PC-3 (cell line): ENCODE measurements around the gene TCF12.

ENCODE experiments used
- EZH2 ChIP-seq: fragments of 300-600 bp; sonication (generic); IDR thresholded peaks from one replicate; pipeline ENCODE4 v1.6.1; 2017; ENCODE audit warnings: antibody characterized with exemption, mild to moderate bottlenecking, low read length; ENCODE audit not compliant: unreplicated experiment
- EZH2phosphoT487 ChIP-seq: fragments of 300-600 bp; sonication (generic); IDR thresholded peaks from 2 replicates; pipeline ENCODE4 v1.6.1; 2018; ENCODE audit warnings: mild to moderate bottlenecking, antibody characterized with exemption, low read length, borderline replicate concordance
- TF ChIP-seq, protein P1 (sequence below): fragments of 300-600 bp; sonication (generic); conservative IDR thresholded peaks from 2 replicates; pipeline ENCODE4 v1.5.1; 2017; ENCODE audit warnings: antibody characterized with exemption, low read depth, mild to moderate bottlenecking, low read length

DNA sequence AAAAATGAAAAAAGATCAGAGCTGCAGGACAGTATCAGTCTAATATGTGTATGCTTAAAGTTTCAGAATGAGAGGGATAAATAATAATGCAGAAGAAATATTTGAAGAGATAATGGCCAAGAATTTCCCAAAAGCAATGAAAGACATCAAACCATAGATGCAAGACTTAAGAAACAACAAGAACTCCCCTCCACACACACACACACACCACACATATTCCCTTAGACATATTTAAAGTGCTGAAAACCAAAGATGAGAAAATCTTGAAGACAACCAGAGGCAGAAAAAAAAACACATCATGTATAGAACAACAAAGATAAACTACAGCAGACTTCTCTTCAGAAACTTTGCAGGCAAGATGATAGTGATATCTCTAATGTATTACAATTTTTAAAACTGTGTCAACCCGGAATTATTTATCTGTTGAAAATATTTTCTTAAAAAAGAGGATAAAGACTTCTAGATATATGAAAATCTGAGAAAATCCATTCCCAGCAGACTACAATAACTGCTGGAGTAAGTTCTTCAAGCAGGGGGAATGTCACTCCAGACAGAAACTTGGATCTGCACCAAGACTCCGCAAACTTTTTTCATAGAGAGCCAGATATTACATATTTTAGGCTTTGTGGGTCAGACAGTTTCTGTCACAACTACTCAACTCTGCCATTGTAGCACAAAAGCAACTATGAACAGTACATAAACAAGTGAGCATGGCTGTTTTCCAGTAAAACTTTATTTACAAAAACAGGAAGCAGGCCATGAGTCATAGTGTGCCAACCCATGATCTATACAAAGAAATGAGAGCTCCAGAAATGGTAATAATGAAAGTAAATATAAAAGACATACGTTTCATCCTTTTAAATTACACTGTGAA, 234.5 kb downstream of the TCF12 start:
- TF ChIP-seq, protein P1, sequence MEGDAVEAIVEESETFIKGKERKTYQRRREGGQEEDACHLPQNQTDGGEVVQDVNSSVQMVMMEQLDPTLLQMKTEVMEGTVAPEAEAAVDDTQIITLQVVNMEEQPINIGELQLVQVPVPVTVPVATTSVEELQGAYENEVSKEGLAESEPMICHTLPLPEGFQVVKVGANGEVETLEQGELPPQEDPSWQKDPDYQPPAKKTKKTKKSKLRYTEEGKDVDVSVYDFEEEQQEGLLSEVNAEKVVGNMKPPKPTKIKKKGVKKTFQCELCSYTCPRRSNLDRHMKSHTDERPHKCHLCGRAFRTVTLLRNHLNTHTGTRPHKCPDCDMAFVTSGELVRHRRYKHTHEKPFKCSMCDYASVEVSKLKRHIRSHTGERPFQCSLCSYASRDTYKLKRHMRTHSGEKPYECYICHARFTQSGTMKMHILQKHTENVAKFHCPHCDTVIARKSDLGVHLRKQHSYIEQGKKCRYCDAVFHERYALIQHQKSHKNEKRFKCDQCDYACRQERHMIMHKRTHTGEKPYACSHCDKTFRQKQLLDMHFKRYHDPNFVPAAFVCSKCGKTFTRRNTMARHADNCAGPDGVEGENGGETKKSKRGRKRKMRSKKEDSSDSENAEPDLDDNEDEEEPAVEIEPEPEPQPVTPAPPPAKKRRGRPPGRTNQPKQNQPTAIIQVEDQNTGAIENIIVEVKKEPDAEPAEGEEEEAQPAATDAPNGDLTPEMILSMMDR: no peak
- no peak for TF ChIP-seq EZH2
- TF ChIP-seq EZH2phosphoT487: no peak
